ENCODE measurements around the gene PRKAG1. TPM values are rescaled to one million over a fixed set of nuclear protein-coding genes. Genes with fewer than 3 reads are reported as not detected.

PRKAG1 gene
- total RNA-seq, 4 donors from 2014 or later: 52.0 to 70.6 (median 64.3) TPM

GRCh38 chr12:49031573-49032161 lies 13.1 kb upstream of the PRKAG1 start:
- intact Hi-C loops (cut with DNase I): no loop called here

GRCh38 chr12:49030714-49031572 lies 12.4 kb upstream of the PRKAG1 start:
- no peak for DNase-seq (ENCODE audit: extremely low spot score)
- Histone ChIP-seq H3K27ac (replicated peaks in 1 of 4) (peak overlapping the region in 1 of 4 donors; percentile 4), H3K4me1 (peaks cover 0 to 33% (median 25%) of the 10 kb centered on the region in 4 donors), H3K4me3 (no peak overlapping the region), H3K36me3 (peaks cover 54 to 100% (median 89%) of the 10 kb centered on the region in 4 donors), H3K27me3 (no peaks in the 10 kb centered on the region), H3K9me3 (no peaks in the 10 kb centered on the region)
- 90% methylated on average over 19 of the region's 19 CpGs for whole genome bisulfite sequencing
- TF ChIP-seq POLR2A (IDR thresholded peaks at IDR 0.05; ENCODE audit: low read depth): no peak
- TF ChIP-seq CTCF (IDR thresholded peaks at IDR 0.05): no peak
- TF ChIP-seq EP300 (IDR thresholded peaks at IDR 0.05): no peak
- TF ChIP-seq POLR2AphosphoS5 (IDR thresholded peaks at IDR 0.05): no peak
- intact Hi-C loops (cut with DNase I): no loop called here

More at GRCh38 chr12:49031573-49032161, 13.1 kb upstream of the PRKAG1 start:
- Histone ChIP-seq H3K4me1 (peaks cover 0 to 33% (median 25%) of the 10 kb centered on the region in 4 donors), H3K36me3 (peaks cover 47 to 99% (median 85%) of the 10 kb centered on the region in 4 donors), H3K27ac (replicated peaks in 1 of 4) (peak overlapping the region in 1 of 4 donors; percentile 2), H3K9me3 (no peaks in the 10 kb centered on the region), H3K27me3 (no peaks in the 10 kb centered on the region), H3K4me3 (no peak overlapping the region)
- DNase-seq (ENCODE audit: extremely low spot score): no peak
- no peak for TF ChIP-seq EP300 (IDR thresholded peaks at IDR 0.05)
- TF ChIP-seq CTCF (IDR thresholded peaks at IDR 0.05): no peak
- no peak for TF ChIP-seq POLR2AphosphoS5 (IDR thresholded peaks at IDR 0.05)
- TF ChIP-seq POLR2A (IDR thresholded peaks at IDR 0.05; ENCODE audit: low read depth): no peak
- WGBS: no CpG with 5 or more reads among the region's 8 CpGs

GRCh38 chr12:49030119-49030518 lies 11.5 kb upstream of the PRKAG1 start:
- intact Hi-C loops (cut with DNase I): no loop called here
- peaks cover 63 to 100% (median 94%) of the 10 kb centered on the region in 4 donors for H3K36me3 ChIP-seq
- TF ChIP-seq POLR2A (IDR thresholded peaks at IDR 0.05; ENCODE audit: low read depth) (no peak), POLR2AphosphoS5 (IDR thresholded peaks at IDR 0.05) (no peak), EP300 (IDR thresholded peaks at IDR 0.05) (no peak), CTCF (IDR thresholded peaks at IDR 0.05) (no peak)
- no peak overlapping the region for H3K4me3 ChIP-seq
- no peak overlapping the region for H3K27ac ChIP-seq (replicated peaks in 1 of 4)
- 86% methylated on average over 8 of the region's 8 CpGs for WGBS
- no peaks in the 10 kb centered on the region for H3K27me3 ChIP-seq
- no peak for DNase-seq (ENCODE audit: extremely low spot score)
- H3K4me1 ChIP-seq: peaks cover 0 to 33% (median 25%) of the 10 kb centered on the region in 4 donors
- no peaks in the 10 kb centered on the region for H3K9me3 ChIP-seq

- H3K27ac ChIP-seq (replicated peaks in 1 of 4): no peak overlapping the region
- intact Hi-C loops (cut with DNase I): no loop called here
- peaks cover 65 to 100% (median 94%) of the 10 kb centered on the region in 4 donors for H3K36me3 ChIP-seq
- DNase-seq (ENCODE audit: extremely low spot score): no peak
- TF ChIP-seq POLR2AphosphoS5 (IDR thresholded peaks at IDR 0.05): no peak
- TF ChIP-seq POLR2A (IDR thresholded peaks at IDR 0.05; ENCODE audit: low read depth): no peak
- TF ChIP-seq CTCF (IDR thresholded peaks at IDR 0.05): no peak
- TF ChIP-seq EP300 (IDR thresholded peaks at IDR 0.05): no peak
- 82% methylated on average over 4 of the region's 10 CpGs for WGBS
- no peaks in the 10 kb centered on the region for H3K9me3 ChIP-seq
- no peak overlapping the region for H3K4me3 ChIP-seq
- no peaks in the 10 kb centered on the region for H3K27me3 ChIP-seq
- peaks cover 0 to 30% (median 23%) of the 10 kb centered on the region in 4 donors for H3K4me1 ChIP-seq
Observed at GRCh38 chr12:49028666-49029275, 10.2 kb upstream of the PRKAG1 start.
